Measurements from ENCODE around the gene VWF.

- TF ChIP-seq POLR2A (IDR thresholded peaks at IDR 0.05) = no peak
- no peak for TF ChIP-seq CTCF (IDR thresholded peaks at IDR 0.05)
- TF ChIP-seq POLR2AphosphoS5 (IDR thresholded peaks at IDR 0.05) = no peak
- TF ChIP-seq EP300 (IDR thresholded peaks at IDR 0.05) = no peak
Observed at GRCh38 chr12:6080149-6081045, 44.1 kb downstream of the VWF start.

All from upper lobe of left lung (tissue), 4 donors.